ENCODE data around the gene PHACTR2.
"Not testable (repeated sequence)": the region's sequence is repeated elsewhere in the genome, so short reads cannot be mapped to it uniquely, and the experiment has no call there.

The PHACTR2 gene

DNA sequence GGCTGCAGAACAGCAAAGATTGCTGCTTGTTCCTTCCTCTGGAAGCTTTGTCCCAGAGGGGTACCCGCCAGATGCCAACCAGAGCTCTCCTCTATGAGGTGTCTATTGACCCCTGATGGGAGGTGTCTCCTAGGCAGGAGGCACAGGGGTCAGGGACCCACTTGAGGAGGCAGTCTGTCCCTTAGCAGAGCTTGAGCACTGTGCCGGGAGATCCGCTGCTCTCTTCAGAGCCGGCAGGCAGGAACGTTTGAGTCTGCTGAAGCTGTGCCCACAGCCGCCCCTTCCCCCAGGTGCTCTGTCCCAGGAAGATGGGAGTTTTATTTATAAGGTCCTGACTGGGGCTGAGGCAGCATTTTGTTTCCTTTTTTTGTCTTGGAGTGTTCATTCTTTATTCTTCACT lies 179.0 kb downstream of the PHACTR2 start:
- not testable (repeated sequence) for H3K79me1 ChIP-seq (ENCODE audit: low read length); H3K79me2 ChIP-seq (ENCODE audit: control insufficient read depth, insufficient read depth, low read length, poor library complexity); H2BK5ac ChIP-seq (ENCODE audit: low read depth, low read length, poor library complexity); H3K27me3 ChIP-seq (ENCODE audit: insufficient read depth, low read length); H2AK5ac ChIP-seq (ENCODE audit: low read length); H3K4ac ChIP-seq (ENCODE audit: low read depth, low read length); H2AFZ ChIP-seq (ENCODE audit: insufficient read depth, low read length, poor library complexity); H3K9me3 ChIP-seq (ENCODE audit: insufficient read depth, low read depth, low read length); DNase-seq; H4K91ac ChIP-seq (ENCODE audit: low read depth, low read length); H4K12ac ChIP-seq (ENCODE audit: low read depth, low read length); H3K4me1 ChIP-seq (ENCODE audit: control insufficient read depth in 1 of 2, insufficient read depth in 2 of 2, low read length in 2 of 2); H4K8ac ChIP-seq (ENCODE audit: low read depth, low read length); H3K4me3 ChIP-seq (ENCODE audit: low read depth, low read length); H3K14ac ChIP-seq (ENCODE audit: low read length); H3K4me2 ChIP-seq (ENCODE audit: low read length); H2BK12ac ChIP-seq (ENCODE audit: low read length); H3K23ac ChIP-seq (ENCODE audit: low read length); H2BK120ac ChIP-seq (ENCODE audit: insufficient read depth, low read length, poor library complexity); H3K27ac ChIP-seq (ENCODE audit: low read depth, low read length); H3K9ac ChIP-seq (ENCODE audit: low read length); H3K18ac ChIP-seq (ENCODE audit: low read length)
- WGBS (ENCODE audit: extremely low coverage, insufficient coverage, insufficient read length): no CpG with 5 or more reads among the region's 6 CpGs
- peaks cover 9 to 19% of the 10 kb centered on the region in 2 experiments for H3K36me3 ChIP-seq (ENCODE audit: control insufficient read depth in 1 of 2, insufficient read depth in 2 of 2, low read length in 2 of 2)

DNA sequence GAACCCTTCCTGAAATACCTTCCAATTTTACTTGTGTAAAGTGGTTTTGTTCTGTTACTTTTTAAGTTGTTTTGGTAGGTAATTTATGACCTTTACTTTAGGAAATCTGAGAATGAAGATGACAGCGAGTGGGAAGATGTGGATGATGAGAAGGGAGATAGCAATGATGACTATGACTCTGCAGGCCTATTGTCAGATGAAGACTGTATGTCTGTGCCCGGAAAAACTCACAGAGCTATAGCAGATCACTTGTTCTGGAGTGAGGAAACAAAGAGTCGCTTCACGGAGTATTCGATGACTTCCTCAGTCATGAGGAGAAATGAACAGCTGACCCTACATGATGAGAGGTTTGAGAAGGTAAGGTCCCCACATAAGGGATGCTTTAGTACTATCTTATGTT lies 179.9 kb downstream of the PHACTR2 start:
- H3K18ac ChIP-seq (ENCODE audit: low read length): no peak overlapping the region
- H4K91ac ChIP-seq (ENCODE audit: low read depth, low read length): no peak overlapping the region
- no peak overlapping the region for H4K8ac ChIP-seq (ENCODE audit: low read depth, low read length)
- H3K4me3 ChIP-seq (ENCODE audit: low read depth, low read length): no peak overlapping the region
- DNase-seq: no peak
- WGBS (ENCODE audit: extremely low coverage, insufficient coverage, insufficient read length): 100% methylated on average over 1 of the region's 5 CpGs
- no peak overlapping the region for H3K27ac ChIP-seq (ENCODE audit: low read depth, low read length)
- H3K14ac ChIP-seq (ENCODE audit: low read length): no peak overlapping the region
- no peaks in the 10 kb centered on the region for H3K79me2 ChIP-seq (ENCODE audit: control insufficient read depth, insufficient read depth, low read length, poor library complexity)
- H3K27me3 ChIP-seq (ENCODE audit: insufficient read depth, low read length): no peaks in the 10 kb centered on the region
- H3K23ac ChIP-seq (ENCODE audit: low read length): no peak overlapping the region
- H3K4me1 ChIP-seq (ENCODE audit: control insufficient read depth in 1 of 2, insufficient read depth in 2 of 2, low read length in 2 of 2): no peaks in the 10 kb centered on the region
- H4K12ac ChIP-seq (ENCODE audit: low read depth, low read length): no peak overlapping the region
- no peak overlapping the region for H2BK120ac ChIP-seq (ENCODE audit: insufficient read depth, low read length, poor library complexity)
- H3K79me1 ChIP-seq (ENCODE audit: low read length): no peaks in the 10 kb centered on the region
- H2AK5ac ChIP-seq (ENCODE audit: low read length): no peak overlapping the region
- H2BK12ac ChIP-seq (ENCODE audit: low read length): no peak overlapping the region
- no peak overlapping the region for H2BK5ac ChIP-seq (ENCODE audit: low read depth, low read length, poor library complexity)
- H3K9ac ChIP-seq (ENCODE audit: low read length): no peak overlapping the region
- no peak overlapping the region for H2AFZ ChIP-seq (ENCODE audit: insufficient read depth, low read length, poor library complexity)
- no peak overlapping the region for H3K4ac ChIP-seq (ENCODE audit: low read depth, low read length)
- H3K36me3 ChIP-seq (ENCODE audit: control insufficient read depth in 1 of 2, insufficient read depth in 2 of 2, low read length in 2 of 2): peaks cover 9 to 22% of the 10 kb centered on the region in 2 experiments
- no peak overlapping the region for H3K4me2 ChIP-seq (ENCODE audit: low read length)
- H3K9me3 ChIP-seq (ENCODE audit: insufficient read depth, low read depth, low read length): no peaks in the 10 kb centered on the region

DNA sequence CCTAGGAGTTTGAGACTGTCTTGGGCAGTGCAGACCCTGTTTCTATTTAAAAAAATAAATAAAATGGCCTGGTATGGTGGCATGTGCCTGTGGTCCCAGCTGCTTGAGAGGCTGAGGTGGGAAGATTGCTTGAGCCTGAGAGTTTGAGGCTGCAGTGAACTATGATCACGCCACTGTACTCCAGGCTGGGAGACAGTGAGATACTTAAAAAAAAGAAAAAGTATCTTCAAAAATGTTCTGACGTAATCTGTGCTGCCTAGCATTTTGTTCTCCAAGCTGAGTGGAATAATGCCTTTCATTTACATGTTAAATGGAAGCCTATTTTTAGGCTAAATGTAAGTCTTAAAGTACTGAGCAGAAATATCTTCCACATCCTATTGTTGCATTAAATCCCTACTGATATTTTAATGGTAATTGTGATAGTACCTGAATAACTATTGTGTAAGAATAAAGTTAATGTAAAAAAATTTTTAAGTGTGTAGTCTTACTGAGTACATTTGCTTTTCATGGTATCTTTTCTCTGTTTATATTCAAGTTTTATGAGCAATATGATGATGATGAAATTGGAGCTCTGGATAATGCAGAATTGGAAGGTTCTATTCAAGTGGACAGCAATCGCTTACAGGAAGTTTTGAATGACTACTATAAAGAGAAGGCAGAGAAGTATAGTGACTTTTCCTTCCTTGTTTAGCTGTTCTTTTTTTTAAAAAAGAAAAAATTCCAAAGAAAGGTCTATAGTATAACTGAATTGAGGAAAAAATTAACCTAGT lies 182.3 kb downstream of the PHACTR2 start:
- no peak overlapping the region for H4K12ac ChIP-seq (ENCODE audit: low read depth, low read length)
- no peak overlapping the region for H2BK12ac ChIP-seq (ENCODE audit: low read length)
- H3K9ac ChIP-seq (ENCODE audit: low read length): no peak overlapping the region
- H2AK5ac ChIP-seq (ENCODE audit: low read length): no peak overlapping the region
- no peak overlapping the region for H3K18ac ChIP-seq (ENCODE audit: low read length)
- H3K9me3 ChIP-seq (ENCODE audit: insufficient read depth, low read depth, low read length): no peaks in the 10 kb centered on the region
- DNase-seq: no peak
- H3K27me3 ChIP-seq (ENCODE audit: insufficient read depth, low read length): no peaks in the 10 kb centered on the region
- WGBS (ENCODE audit: extremely low coverage, insufficient coverage, insufficient read length): no CpG with 5 or more reads among the region's 3 CpGs
- no peak overlapping the region for H2AFZ ChIP-seq (ENCODE audit: insufficient read depth, low read length, poor library complexity)
- no peak overlapping the region for H3K23ac ChIP-seq (ENCODE audit: low read length)
- no peak overlapping the region for H4K91ac ChIP-seq (ENCODE audit: low read depth, low read length)
- no peaks in the 10 kb centered on the region for H3K79me1 ChIP-seq (ENCODE audit: low read length)
- H3K4me1 ChIP-seq (ENCODE audit: control insufficient read depth in 1 of 2, insufficient read depth in 2 of 2, low read length in 2 of 2): no peaks in the 10 kb centered on the region
- no peak overlapping the region for H3K4ac ChIP-seq (ENCODE audit: low read depth, low read length)
- no peak overlapping the region for H3K14ac ChIP-seq (ENCODE audit: low read length)
- no peak overlapping the region for H2BK120ac ChIP-seq (ENCODE audit: insufficient read depth, low read length, poor library complexity)
- H3K36me3 ChIP-seq (ENCODE audit: control insufficient read depth in 1 of 2, insufficient read depth in 2 of 2, low read length in 2 of 2): peaks cover 9 to 22% of the 10 kb centered on the region in 2 experiments
- H3K79me2 ChIP-seq (ENCODE audit: control insufficient read depth, insufficient read depth, low read length, poor library complexity): no peaks in the 10 kb centered on the region
- H2BK5ac ChIP-seq (ENCODE audit: low read depth, low read length, poor library complexity): no peak overlapping the region
- H3K27ac ChIP-seq (ENCODE audit: low read depth, low read length): no peak overlapping the region
- H4K8ac ChIP-seq (ENCODE audit: low read depth, low read length): no peak overlapping the region
- no peak overlapping the region for H3K4me3 ChIP-seq (ENCODE audit: low read depth, low read length)
- H3K4me2 ChIP-seq (ENCODE audit: low read length): no peak overlapping the region

DNA sequence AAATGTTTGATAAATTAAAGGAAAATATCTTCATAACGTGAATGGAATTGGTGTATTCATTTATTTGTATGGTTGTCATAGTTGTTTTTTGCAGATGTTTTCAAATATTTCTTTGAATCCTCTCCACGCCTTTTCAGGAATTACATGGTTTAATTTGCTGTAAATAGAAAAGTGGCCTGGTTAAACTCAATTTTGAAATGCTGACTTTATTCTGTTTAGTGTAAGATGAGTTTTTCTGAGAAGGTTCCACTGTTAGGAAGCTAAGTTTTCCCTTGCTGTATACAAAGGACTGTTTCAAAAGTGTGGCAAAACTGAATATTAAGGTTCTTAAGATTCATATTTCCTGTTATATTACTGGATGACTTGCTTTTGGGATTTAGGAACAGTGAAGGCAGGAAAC lies 186.0 kb downstream of the PHACTR2 start:
- H3K36me3 ChIP-seq (ENCODE audit: control insufficient read depth in 1 of 2, insufficient read depth in 2 of 2, low read length in 2 of 2): peaks cover 1 to 13% of the 10 kb centered on the region in 2 experiments
- no peak overlapping the region for H3K27ac ChIP-seq (ENCODE audit: low read depth, low read length)
- H3K18ac ChIP-seq (ENCODE audit: low read length): no peak overlapping the region
- no peak overlapping the region for H3K14ac ChIP-seq (ENCODE audit: low read length)
- H4K12ac ChIP-seq (ENCODE audit: low read depth, low read length): no peak overlapping the region
- H2AK5ac ChIP-seq (ENCODE audit: low read length): no peak overlapping the region
- no peak overlapping the region for H2BK5ac ChIP-seq (ENCODE audit: low read depth, low read length, poor library complexity)
- no peaks in the 10 kb centered on the region for H3K9me3 ChIP-seq (ENCODE audit: insufficient read depth, low read depth, low read length)
- H3K79me1 ChIP-seq (ENCODE audit: low read length): no peaks in the 10 kb centered on the region
- H3K4ac ChIP-seq (ENCODE audit: low read depth, low read length): no peak overlapping the region
- no peak overlapping the region for H2BK120ac ChIP-seq (ENCODE audit: insufficient read depth, low read length, poor library complexity)
- no peak overlapping the region for H3K23ac ChIP-seq (ENCODE audit: low read length)
- H3K4me2 ChIP-seq (ENCODE audit: low read length): no peak overlapping the region
- DNase-seq: no peak
- H3K79me2 ChIP-seq (ENCODE audit: control insufficient read depth, insufficient read depth, low read length, poor library complexity): no peaks in the 10 kb centered on the region
- H4K8ac ChIP-seq (ENCODE audit: low read depth, low read length): no peak overlapping the region
- H4K91ac ChIP-seq (ENCODE audit: low read depth, low read length): no peak overlapping the region
- H3K4me3 ChIP-seq (ENCODE audit: low read depth, low read length): no peak overlapping the region
- WGBS (ENCODE audit: extremely low coverage, insufficient coverage, insufficient read length): no CpG with 5 or more reads among the region's 2 CpGs
- H2AFZ ChIP-seq (ENCODE audit: insufficient read depth, low read length, poor library complexity): no peak overlapping the region
- no peak overlapping the region for H2BK12ac ChIP-seq (ENCODE audit: low read length)
- H3K4me1 ChIP-seq (ENCODE audit: control insufficient read depth in 1 of 2, insufficient read depth in 2 of 2, low read length in 2 of 2): no peaks in the 10 kb centered on the region
- H3K27me3 ChIP-seq (ENCODE audit: insufficient read depth, low read length): no peaks in the 10 kb centered on the region
- no peak overlapping the region for H3K9ac ChIP-seq (ENCODE audit: low read length)

Data from trophoblast cell (in vitro differentiated cells and primary cell).